Activated T-cell treated with anti-CD3 and anti-CD28 coated beads, Interleukin-2, amount 50 U/mL, for 1 hour (primary cell): Measurements from ENCODE around the gene RFX7.
"Not testable (repeated sequence)": the region's sequence is repeated elsewhere in the genome, so short reads cannot be mapped to it uniquely, and the experiment has no call there.

Experiments
- DNase-seq: peaks from one replicate; pipeline ENCODE4 v3.0.0-alpha.2; 2020

Gene RFX7

GRCh38 chr15:56243163-56244037 lies at the start of gene RFX7:
Gene RFX7, minus strand, starts transcription at chr15:56243879. Its CDS starts 594 bp downstream, at chr15:56243285.
- peak; percentile 82 for DNase-seq

GRCh38 chr15:56292546-56293316 lies 49.1 kb upstream of the RFX7 start:
- no peak for DNase-seq

GRCh38 chr15:56291741-56292140 lies 48.1 kb upstream of the RFX7 start:
- no peak for DNase-seq

GRCh38 chr15:56286213-56286612 lies 42.5 kb upstream of the RFX7 start:
- DNase-seq = no peak

GRCh38 chr15:56281145-56281544 lies 37.5 kb upstream of the RFX7 start:
- DNase-seq = no peak

GRCh38 chr15:56273724-56274123 lies 30.0 kb upstream of the RFX7 start:
- no peak for DNase-seq

- no peak for DNase-seq
Measured at GRCh38 chr15:56272454-56272853, 28.8 kb upstream of the RFX7 start.

GRCh38 chr15:56266465-56266864 lies 22.8 kb upstream of the RFX7 start:
- not testable (repeated sequence) for DNase-seq

GRCh38 chr15:56261854-56262509 lies 18.3 kb upstream of the RFX7 start:
- DNase-seq = no peak

- DNase-seq = not testable (repeated sequence)
Measured at GRCh38 chr15:56257306-56257705, 13.6 kb upstream of the RFX7 start.

- DNase-seq = no peak
Measured at GRCh38 chr15:56254265-56254664, 10.6 kb upstream of the RFX7 start.

- DNase-seq = no peak
Measured at GRCh38 chr15:56252386-56252785, 8.7 kb upstream of the RFX7 start.

GRCh38 chr15:56251315-56252095 lies 7.8 kb upstream of the RFX7 start:
- DNase-seq = no peak

GRCh38 chr15:56250626-56251025 lies 6.9 kb upstream of the RFX7 start:
- no peak for DNase-seq

GRCh38 chr15:56249092-56249491 lies 5.4 kb upstream of the RFX7 start:
- DNase-seq = no peak

GRCh38 chr15:56248311-56248992 lies 4.8 kb upstream of the RFX7 start:
- no peak for DNase-seq

- no peak for DNase-seq
Measured at GRCh38 chr15:56247266-56247665, 3.6 kb upstream of the RFX7 start.

GRCh38 chr15:56245871-56246814 lies 2.5 kb upstream of the RFX7 start:
- DNase-seq = peak; percentile 88

- peak; percentile 37 for DNase-seq
Measured at GRCh38 chr15:56244811-56245576, 1.3 kb upstream of the RFX7 start.
